GM12873 (cell line): Measurements from ENCODE around the gene ABCC2.

Source experiments
- TF ChIP-seq, protein P1 (sequence below): IDR thresholded peaks from 2 replicates; pipeline ENCODE4 v1.5.1; 2012; ENCODE audit warnings: low read depth, mild to moderate bottlenecking, moderate library complexity, low read length, control low read depth; ENCODE audit not compliant: insufficient read depth; ENCODE audit errors: missing control alignments

The ABCC2 gene

DNA sequence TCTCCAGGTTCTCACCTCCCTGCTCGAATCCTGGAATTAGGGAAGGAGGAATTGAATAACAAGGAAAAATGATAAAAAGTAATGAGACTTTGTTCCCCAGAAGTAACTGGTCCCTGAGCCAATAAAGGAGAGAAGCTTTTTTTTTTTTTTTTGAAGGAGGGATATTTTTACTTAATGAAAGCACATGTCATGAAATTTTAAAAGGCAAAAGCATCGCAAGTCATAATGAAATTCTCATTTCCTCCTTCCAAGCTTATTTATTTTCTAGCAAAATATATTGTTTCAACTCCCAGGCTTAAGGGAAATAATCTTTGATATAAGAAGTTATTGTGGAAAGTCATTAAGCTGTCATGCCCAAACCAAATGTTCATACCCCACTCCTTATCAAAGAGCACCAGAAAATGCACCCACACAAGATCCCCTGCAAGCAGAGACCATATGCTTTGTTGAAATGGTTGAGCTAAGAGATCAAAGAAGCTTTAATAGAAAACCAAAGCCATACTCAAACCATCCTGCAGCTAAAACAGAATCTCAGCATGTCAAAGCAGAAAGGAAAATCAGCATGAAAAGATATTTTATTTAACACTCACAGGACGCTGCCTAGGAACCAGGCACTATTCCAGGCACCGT is 16.7 kb upstream of the ABCC2 start:
- TF ChIP-seq, protein P1, sequence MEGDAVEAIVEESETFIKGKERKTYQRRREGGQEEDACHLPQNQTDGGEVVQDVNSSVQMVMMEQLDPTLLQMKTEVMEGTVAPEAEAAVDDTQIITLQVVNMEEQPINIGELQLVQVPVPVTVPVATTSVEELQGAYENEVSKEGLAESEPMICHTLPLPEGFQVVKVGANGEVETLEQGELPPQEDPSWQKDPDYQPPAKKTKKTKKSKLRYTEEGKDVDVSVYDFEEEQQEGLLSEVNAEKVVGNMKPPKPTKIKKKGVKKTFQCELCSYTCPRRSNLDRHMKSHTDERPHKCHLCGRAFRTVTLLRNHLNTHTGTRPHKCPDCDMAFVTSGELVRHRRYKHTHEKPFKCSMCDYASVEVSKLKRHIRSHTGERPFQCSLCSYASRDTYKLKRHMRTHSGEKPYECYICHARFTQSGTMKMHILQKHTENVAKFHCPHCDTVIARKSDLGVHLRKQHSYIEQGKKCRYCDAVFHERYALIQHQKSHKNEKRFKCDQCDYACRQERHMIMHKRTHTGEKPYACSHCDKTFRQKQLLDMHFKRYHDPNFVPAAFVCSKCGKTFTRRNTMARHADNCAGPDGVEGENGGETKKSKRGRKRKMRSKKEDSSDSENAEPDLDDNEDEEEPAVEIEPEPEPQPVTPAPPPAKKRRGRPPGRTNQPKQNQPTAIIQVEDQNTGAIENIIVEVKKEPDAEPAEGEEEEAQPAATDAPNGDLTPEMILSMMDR = no peak

DNA sequence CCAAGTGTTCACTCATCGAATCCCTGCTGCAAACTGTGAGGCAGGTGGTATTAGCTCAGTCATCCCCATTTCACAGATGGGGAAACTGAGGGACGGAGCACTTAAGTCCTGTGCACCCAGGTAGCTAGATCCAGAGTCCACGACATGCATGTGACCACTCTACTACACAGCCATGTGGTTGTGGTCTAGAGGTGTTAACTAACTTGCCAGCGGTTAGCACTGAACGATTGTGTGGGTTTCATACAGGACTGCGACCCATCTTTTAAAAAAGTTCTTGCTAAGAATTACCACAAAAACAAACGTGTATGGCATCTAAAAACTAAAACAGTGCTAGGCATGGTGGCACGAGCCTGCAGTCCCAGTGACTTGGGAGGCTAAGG is 16.1 kb upstream of the ABCC2 start:
- TF ChIP-seq, protein P1 = no peak

DNA sequence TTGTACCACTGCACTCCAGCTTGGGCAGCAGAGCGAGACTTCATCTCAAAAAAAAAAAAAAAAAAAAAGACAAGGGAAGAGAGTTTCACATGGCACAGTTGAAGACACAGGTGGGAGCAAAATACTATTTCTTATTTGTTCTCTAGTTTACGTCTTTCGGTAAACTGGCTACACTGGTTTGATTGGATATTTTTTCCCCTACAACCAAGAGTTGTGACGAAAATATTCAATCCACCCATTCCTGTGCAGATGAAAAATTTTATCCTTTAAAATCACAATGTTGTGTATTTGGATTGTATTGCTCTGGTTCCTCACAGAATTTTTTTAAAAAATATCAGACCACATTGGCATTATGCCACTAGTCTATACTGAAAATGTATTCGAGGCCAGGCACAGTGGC is 14.5 kb upstream of the ABCC2 start:
- TF ChIP-seq, protein P1 = no peak

DNA sequence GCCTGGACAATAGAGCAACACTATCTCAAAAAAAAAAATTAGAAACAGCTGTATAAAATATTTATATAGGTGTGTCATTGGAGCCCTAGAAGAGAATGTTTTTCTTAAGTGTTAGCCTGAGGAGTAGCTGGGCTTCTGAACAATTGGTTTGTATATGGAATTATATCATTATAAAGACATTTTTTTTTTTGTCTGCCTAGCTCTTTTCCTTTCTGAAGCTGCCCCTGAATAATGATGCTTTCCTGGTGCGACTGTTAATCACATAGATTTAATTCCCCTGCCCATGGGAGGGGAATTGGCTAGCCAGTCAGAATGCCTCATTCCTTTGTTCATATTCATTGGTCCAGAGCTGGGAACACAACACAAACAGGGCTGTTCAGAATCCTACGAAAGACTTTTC is 13.9 kb upstream of the ABCC2 start:
- TF ChIP-seq, protein P1 = no peak

DNA sequence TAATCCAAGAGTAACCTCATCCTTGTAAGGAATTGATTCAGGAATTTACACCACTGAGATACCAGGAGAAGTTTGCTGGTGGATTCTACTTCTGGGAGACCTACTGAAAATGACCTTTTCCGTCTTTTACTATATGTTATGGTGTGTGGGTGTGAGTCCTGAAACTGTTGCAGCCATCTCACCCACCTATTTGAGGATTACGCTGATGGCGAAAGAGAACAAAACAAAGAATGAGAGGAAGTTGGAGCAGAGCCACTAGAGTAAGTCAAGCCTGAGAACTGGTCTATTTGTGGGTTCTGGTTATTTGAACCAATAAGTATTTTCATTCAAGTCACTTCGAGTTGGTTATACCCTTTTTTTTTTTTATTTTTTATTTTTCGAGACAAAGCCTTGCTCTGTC is 12.7 kb upstream of the ABCC2 start:
- TF ChIP-seq, protein P1 = no peak

DNA sequence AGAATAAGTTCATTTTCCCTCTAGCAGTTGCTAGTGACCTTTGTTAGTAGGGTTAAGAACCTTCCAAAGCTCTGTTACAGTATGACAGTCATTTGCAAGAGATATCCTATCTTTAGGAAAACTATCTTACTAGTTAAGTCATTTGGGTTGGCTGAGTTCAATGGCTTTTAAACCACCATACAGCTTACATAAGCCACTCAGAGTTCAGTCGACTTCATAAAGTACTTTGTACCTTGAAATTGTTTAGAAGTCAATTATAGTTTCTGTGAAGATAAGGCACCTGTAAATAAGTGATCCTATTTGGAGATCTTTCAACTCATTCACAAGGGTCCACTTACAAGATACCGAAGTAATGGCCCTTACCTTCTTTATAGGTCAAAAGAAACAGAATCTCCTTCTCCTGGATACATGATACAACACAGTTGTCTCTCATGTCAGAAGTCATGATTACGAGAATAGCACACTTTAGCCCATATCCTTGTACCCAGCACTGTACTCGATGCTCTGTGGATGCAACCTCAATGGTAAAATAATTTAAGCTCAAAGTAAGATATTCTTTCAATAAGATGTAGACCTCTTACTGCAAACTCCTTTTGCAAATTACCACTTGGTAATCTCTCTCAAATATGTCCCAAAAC is 11.9 kb upstream of the ABCC2 start:
- TF ChIP-seq, protein P1 = no peak

DNA sequence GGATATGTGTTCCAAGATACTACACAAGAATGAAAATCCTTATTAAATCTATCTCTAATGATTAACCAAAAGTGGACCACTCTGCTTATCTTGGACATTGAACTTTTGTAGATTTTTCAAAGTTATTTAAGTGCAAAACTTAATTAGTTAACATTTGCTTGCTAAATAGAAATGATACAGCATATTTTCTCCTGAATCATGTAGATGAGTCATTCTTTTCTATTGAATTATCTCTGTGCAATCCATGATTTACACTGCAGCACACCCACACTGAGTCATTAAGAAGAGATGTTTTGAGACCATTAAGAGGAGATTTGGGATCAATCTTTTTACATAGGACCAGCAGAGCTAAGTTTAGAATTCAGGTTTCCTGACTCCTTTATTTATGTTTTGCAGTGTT is 6.6 kb upstream of the ABCC2 start:
- TF ChIP-seq, protein P1 = no peak
